ENCODE data around the gene ANGPTL7.

Gene ANGPTL7

DNA sequence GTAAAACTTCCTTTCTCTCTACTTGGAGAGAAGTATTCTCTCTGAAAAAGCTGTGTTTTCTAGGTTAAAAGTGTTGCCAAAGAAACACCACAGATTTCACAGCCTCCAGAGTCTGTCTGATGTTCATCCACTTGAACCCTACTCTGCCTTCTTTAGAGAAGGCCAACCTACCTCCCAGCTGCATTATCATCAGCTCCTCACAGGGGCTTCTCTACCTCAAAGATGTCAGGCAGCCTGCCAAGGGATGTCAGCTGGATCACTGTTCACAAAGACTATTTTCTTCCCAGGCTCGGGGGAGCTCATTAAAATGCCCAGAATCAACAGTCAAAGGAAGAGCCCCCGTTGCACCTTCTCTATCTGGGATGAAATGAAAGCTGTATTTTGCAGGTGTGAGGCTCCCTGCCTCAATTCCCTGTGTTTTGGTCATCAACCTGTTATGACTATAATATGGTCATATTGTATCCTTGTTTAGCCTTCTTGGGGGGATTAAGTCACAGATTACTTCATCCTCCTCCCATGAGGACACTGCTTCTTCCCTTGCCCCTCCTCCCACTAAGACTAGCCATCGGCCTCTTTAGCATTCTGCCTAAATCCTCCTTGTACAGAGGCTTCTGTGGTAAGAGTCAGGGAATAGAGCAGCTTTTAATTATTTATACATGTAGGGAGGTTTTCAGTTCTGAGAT is 25.7 kb downstream of the ANGPTL7 start:
- no peak for DNase-seq (ENCODE audit: low read depth)
- H3K4me3 ChIP-seq (ENCODE audit: low read depth, low read length): no peak overlapping the region
- TF ChIP-seq POLR2A (IDR thresholded peaks at IDR 0.05; ENCODE audit: extremely low read depth, insufficient read length) (no peak), MYC (IDR thresholded peaks at IDR 0.05; ENCODE audit: low read depth, low read length) (no peak)
- TF ChIP-seq, protein P1, sequence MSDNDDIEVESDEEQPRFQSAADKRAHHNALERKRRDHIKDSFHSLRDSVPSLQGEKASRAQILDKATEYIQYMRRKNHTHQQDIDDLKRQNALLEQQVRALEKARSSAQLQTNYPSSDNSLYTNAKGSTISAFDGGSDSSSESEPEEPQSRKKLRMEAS (IDR thresholded peaks at IDR 0.05; ENCODE audit: low read depth, low read length): no peak
- TF ChIP-seq, protein P2, sequence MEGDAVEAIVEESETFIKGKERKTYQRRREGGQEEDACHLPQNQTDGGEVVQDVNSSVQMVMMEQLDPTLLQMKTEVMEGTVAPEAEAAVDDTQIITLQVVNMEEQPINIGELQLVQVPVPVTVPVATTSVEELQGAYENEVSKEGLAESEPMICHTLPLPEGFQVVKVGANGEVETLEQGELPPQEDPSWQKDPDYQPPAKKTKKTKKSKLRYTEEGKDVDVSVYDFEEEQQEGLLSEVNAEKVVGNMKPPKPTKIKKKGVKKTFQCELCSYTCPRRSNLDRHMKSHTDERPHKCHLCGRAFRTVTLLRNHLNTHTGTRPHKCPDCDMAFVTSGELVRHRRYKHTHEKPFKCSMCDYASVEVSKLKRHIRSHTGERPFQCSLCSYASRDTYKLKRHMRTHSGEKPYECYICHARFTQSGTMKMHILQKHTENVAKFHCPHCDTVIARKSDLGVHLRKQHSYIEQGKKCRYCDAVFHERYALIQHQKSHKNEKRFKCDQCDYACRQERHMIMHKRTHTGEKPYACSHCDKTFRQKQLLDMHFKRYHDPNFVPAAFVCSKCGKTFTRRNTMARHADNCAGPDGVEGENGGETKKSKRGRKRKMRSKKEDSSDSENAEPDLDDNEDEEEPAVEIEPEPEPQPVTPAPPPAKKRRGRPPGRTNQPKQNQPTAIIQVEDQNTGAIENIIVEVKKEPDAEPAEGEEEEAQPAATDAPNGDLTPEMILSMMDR (IDR thresholded peaks at IDR 0.05; ENCODE audit: low read depth, low read length): no peak

DNA sequence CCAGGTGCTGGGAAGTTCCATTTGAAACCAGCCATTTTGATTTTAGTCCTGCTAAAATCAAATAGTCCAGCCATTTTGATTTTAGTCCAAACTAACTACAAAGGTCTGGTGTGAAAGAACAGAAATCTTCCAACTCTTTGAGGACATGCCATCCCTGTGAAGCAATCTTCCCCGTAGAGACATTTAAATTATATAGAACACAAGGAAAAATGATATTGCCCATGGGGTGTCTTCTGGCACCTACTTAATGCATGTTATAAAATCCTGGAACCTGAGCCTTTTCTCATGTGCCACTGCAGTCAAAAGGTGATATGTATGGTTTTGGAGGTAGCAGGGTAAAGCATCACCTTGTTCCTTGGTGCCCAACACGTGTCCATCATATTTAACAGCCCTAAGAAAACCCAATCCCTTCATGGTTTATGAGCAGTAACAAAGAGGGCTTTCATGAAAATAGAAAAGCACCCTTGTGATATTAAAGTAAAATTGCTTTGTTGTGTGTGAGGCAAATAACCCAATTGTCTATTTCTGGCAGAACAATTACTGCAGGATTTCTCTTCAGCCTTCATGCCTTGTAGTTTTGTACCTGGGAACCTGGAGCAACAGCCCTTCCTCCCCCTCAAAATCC is 26.3 kb downstream of the ANGPTL7 start:
- no peak for TF ChIP-seq MYC (IDR thresholded peaks at IDR 0.05; ENCODE audit: low read depth, low read length)
- TF ChIP-seq POLR2A (IDR thresholded peaks at IDR 0.05; ENCODE audit: extremely low read depth, insufficient read length): no peak
- TF ChIP-seq, protein P1 (IDR thresholded peaks at IDR 0.05; ENCODE audit: low read depth, low read length): no peak
- TF ChIP-seq, protein P2 (IDR thresholded peaks at IDR 0.05; ENCODE audit: low read depth, low read length): no peak
- H3K4me3 ChIP-seq (ENCODE audit: low read depth, low read length): no peak overlapping the region
- no peak for DNase-seq (ENCODE audit: low read depth)

DNA sequence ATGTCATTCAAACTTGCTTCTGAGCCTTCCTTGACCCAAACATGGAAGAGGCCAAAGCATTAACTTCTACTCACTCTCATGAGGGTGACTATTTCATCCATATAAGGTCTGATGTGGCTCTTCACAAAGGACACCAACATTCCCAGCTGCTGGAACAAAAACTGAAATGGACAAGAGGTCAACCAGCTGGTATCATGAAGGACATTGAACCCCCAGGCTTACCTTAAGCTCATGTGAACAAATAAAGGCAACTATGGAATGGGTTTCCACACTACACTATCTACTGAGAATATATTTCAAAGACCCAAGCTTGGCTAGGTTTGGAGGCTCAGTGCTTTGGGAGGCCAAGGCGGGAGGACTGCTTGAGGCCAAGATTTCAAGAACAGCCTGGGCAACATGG is 26.9 kb downstream of the ANGPTL7 start:
- TF ChIP-seq, protein P1 (IDR thresholded peaks at IDR 0.05; ENCODE audit: low read depth, low read length): no peak
- TF ChIP-seq, protein P2 (IDR thresholded peaks at IDR 0.05; ENCODE audit: low read depth, low read length): no peak
- TF ChIP-seq POLR2A (IDR thresholded peaks at IDR 0.05; ENCODE audit: extremely low read depth, insufficient read length): no peak
- no peak for TF ChIP-seq MYC (IDR thresholded peaks at IDR 0.05; ENCODE audit: low read depth, low read length)
- H3K4me3 ChIP-seq (ENCODE audit: low read depth, low read length): no peak overlapping the region
- DNase-seq (ENCODE audit: low read depth): no peak

DNA sequence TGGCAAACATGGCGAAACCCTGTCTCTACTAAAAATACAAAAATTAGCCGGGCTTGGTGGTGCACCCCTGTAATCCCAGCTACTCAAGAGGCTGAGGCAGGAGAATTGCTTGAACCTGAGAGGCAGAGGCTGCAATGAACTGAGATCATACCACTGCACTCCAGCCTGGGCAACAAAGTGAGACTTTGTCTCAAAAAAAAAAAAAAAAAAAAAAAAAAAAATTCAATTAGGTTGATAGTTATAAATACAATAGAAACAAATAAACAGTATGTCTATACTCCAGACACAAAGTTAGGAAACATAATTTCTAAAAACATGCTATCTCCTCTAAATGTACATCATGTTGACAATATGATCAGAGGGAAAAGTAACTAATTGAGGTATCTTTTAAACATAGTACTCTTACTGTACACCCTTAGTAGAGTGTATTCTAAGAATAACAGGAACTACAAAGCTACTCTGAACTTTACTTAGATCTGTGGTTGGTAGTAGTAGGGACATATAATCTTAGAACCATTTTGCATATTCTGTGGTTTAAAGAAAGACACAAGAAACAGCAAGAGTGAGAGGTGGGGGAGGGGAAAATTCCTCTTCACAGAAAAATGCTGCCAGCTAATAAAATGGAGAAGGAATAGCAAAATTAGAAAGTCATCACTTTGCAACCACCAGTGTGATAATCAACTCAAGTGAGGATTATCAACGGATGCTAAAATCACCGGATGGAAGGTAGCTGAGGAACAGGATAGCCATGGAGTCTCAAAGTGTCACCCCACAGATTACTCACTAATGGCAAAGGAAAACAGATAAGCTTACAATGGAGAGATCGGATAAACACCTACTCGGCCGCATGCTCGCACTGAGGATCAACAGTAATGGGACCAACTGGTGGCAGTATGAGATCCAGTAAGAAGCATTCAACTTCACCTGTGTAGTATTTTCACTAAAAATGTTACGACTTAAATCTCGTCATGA is 38.2 kb downstream of the ANGPTL7 start:
- no peak overlapping the region for H3K4me3 ChIP-seq (ENCODE audit: low read depth, low read length)
- no peak for DNase-seq (ENCODE audit: low read depth)
- no peak for TF ChIP-seq POLR2A (IDR thresholded peaks at IDR 0.05; ENCODE audit: extremely low read depth, insufficient read length)
- TF ChIP-seq MYC (IDR thresholded peaks at IDR 0.05; ENCODE audit: low read depth, low read length): no peak
- TF ChIP-seq, protein P2 (IDR thresholded peaks at IDR 0.05; ENCODE audit: low read depth, low read length): no peak
- TF ChIP-seq, protein P1 (IDR thresholded peaks at IDR 0.05; ENCODE audit: low read depth, low read length): no peak

DNA sequence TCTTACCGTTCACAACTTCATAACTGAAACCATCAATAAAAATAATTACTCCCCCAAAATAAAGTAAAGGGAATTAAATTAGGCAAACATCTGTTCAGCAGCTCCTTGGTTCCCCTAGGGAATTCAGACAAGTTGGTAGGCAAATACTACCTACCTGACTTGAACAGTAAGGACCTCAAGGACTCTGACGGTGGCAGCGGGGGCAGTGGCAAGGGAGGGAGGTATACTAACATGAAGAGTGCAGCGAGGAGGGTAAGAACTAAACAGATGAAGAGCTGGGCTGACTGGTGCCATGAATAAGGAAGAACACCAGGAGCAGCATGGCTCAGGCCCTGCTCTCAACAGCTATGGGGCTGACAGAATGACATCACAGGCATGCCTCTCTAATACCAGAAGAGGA is 40.0 kb downstream of the ANGPTL7 start:
- H3K4me3 ChIP-seq (ENCODE audit: low read depth, low read length): no peak overlapping the region
- no peak for DNase-seq (ENCODE audit: low read depth)
- no peak for TF ChIP-seq MYC (IDR thresholded peaks at IDR 0.05; ENCODE audit: low read depth, low read length)
- no peak for TF ChIP-seq POLR2A (IDR thresholded peaks at IDR 0.05; ENCODE audit: extremely low read depth, insufficient read length)
- TF ChIP-seq, protein P1 (IDR thresholded peaks at IDR 0.05; ENCODE audit: low read depth, low read length): no peak
- TF ChIP-seq, protein P2 (IDR thresholded peaks at IDR 0.05; ENCODE audit: low read depth, low read length): no peak

Data from NB4 (cell line).